Activated CD8-positive, alpha-beta memory T cell treated with anti-CD3 and anti-CD28 coated beads for 1 hour (primary cell): ENCODE measurements around the gene CLMN.

ENCODE experiments used
- DNase-seq, 2 donors: peaks; one replicate each; pipeline ENCODE4 v3.0.0-alpha.2; 2020; ENCODE audit warnings: low read depth in 1 of 2; ENCODE audit errors: extremely low read depth in 1 of 2

The CLMN gene

DNA sequence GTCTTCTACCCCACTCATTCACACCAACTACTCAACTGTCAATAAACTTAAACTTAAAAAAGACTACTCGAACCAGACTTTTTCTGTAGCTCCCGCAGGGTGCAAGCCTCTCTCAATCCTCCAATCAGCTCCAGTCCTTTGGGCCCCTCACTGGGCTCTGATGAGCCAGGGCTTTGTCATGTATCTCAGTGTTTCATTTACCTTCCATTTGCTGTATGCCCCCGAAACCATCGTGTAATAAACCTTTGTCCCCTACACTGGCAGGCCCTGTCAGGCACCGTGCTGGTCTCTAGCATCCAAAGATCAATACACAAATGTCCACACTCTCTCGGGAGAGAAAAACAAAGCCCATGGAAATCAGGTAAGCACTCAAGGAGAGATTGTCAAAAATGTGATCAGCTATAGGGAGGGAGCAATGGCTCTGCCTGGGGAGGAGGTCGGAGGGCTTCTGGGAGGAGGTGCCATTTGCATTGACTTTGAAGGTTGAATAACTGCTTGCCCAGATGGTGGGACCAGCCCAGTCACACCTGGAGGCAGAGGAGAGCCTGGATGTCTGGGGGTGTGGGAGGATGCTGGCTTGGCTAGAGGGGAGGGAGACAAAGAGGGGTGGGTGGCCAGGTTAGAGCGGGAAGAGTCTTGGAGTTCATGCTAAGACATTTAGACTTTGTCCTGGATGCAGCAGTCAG, 120.3 kb downstream of the CLMN start:
- no peak for DNase-seq

DNA sequence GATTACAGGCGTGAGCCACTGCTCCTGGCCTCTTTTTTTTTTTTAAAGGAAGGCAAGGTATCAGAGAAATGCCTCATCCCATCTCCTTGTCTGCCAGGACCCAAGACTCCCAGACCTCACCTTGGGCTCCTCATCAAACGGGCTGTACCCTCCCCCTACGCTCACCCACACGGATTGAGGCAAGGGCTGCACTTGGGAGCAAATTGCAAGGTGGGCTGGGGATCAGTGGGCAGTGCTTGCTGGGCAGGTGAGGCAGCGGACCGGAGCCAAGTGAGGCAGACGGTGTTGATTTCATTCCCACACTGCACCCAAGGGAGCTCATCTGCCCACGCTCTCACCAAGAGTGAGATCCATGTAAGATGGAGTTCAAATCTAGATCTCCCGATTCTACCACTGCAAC, 121.4 kb downstream of the CLMN start:
- DNase-seq, result no peak

DNA sequence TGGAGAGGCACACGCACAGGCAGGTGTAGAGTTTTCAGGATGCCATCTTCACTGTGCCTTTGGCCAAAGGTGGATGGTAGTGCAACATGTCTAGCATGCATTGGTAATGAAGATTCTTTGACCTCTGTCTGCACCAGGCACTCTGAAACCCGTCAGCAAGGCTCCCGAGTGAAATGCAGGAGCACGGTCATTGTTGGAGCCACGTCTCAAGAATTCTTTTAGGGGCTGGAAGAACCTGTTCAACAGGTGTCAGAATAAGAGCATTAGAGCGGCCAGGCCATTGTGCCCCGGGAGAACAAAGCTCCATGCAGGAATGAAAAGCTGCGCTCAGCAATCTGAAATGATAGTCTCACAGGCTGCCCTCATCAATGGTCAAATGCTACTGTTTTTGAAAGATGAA, 122.2 kb downstream of the CLMN start:
- no peak for DNase-seq

DNA sequence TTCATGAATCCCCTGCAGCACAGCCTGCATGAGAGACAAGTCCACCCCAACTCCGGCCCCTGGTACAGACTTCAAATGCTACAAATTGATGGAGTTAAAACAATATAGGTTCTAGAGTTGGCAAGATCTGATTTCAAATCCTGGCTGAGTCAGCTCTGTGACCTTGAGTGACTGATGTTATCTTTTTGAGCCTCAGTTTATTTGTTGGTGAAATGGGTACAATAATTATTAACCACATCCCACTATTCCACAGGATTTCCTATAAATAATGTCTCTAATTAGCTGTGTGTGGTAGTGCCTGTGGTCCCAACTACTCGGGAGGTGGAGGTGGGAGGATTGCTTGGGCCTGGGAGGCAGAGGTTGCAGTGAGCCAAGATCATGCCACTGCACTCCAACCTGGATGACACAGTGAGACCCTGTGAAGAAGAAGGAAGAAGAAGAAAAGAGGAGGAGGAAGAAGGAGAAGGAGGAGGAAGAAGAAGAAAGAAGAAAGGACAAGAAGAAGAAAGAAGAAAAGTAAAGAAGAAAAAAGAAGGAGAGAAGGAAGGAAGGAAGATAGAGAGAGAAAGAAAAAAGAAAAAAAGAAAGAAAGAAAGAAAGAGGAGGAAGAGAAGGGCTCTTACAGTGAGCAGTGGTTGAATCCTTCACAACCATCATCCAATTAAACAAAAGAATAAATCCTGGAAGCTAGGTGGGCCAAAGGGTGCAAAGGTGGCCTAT, 122.7 kb downstream of the CLMN start:
- no peak for DNase-seq

DNA sequence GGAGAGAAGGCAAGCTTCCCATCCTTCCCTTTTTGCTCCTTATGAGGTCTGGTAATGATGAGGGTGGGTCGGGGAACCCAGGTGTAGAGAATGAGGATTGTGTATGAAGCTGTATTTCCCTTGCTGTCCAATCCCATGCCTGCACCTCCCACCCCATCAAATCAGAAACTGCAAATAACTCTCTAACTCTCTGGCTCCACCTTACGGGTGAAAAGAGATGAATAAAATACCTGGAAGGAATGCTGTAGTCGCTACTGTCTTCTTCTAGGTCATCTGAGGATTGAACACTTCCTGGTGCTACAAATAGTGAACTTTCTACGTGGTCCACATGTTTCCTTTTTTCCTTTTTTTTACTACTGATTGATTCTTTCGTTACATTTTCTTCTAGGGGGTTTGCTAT, 123.4 kb downstream of the CLMN start:
- no peak for DNase-seq

DNA sequence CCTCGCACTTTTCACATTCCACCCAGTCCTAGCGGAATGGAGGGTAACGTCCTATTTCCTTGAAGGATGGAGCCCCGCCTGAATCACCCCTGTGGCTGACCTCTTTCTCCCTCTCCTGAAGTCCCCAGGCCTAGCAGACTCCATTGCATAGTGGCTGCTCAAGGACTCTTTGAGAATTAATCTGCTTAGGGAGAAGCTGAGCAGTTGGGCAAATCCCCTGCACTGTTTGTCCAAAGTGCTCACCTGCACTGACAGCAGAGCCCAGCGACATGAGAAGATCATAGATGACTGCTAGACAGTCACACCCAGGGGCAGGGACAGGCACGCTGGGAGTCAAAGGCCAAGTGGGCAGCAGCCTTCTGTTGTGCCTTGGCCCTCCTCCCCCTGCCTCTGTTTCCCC, 124.7 kb downstream of the CLMN start:
- no peak for DNase-seq

DNA sequence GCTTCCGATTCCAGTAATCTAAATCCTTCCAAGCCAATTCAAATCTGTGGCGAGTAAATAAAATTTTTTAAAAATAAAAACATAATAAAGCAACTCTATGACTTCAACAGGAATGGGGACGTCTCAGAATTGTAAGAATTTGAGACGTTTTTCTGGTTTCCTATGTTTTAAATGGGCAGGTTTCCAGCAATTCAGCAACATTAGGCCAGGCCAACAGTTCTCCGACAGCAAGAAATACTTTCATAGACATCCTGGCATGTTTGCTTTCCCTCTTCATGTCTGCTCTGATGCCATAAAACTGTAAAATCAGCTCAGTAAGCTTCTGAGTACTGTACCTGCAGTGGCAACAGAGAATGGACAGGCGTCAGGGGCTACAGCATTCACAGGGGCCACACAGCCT, 126.6 kb downstream of the CLMN start:
- DNase-seq, result no peak

DNA sequence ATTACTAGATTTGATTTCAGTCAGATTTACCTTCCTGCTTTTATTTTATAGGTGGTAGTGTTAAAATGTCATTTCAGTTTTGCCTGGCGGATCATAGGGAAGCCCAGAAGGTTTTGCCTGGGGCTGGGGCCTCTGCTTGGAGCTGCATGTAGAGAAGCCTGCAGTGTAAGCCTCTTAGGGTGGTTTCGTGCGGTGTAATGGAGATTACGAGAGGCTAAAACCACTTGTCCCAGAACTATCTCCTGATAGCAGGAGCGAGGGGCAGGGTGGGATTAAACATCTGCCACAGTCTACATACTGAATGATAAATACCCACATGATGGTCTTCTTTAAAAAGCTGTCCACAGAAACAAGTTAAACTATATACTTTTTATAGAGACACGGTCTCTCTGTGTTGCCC, 127.4 kb downstream of the CLMN start:
- no peak for DNase-seq

DNA sequence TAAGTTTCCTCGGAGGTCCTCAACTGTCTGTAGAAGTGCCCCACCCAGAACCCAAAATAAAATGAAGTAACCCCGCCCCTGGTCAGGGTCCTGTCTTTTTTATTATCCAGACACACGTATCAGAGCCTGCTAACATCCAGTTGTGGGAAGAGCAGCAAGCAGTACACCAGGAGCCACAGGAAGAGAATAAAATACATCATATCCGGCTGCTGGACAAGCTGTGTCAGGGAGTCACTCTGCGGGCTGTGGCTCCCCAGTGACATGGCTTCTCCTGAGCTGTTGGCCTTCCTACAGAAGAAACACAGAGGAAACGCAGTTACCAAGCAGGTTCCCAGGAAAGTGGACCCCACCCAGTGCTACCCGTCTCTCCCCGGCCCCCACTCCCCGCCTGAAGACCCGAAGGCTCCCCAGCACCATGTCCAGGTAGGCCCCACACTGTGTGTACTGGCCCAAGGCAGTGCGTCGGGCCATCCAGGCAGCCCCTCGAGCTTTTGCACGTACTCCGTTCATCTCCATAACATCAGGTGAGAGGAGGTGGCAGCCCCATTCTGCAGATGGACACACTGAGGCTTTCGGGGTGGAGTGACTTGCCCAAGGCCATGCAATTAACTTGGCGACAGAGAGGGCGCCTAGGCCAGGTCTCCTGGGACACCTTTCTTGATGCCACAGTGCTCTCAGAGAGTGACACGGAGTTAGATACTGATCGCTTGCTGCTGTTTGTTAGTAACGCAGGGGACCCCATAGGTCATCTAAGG, 128.1 kb downstream of the CLMN start:
- no peak for DNase-seq

DNA sequence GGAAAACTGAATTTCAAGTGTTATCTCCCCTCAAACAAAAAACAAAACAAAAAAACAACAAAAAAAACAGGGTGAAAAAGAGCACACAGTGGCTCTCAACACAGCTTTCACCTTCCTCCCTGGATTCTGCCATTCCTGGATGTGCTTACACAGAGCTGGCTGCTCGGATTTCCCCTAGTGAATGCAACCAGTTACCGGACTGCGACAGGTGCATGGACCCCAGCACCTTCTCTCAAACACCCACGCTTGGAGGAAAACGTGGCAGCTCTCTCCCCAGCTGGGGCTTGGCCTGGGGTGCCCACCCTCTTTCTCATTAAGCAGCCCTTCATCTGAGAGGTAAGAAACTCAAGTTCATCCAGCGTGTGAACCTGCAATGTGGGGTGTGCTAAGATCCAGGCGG, 128.9 kb downstream of the CLMN start:
- no peak for DNase-seq

DNA sequence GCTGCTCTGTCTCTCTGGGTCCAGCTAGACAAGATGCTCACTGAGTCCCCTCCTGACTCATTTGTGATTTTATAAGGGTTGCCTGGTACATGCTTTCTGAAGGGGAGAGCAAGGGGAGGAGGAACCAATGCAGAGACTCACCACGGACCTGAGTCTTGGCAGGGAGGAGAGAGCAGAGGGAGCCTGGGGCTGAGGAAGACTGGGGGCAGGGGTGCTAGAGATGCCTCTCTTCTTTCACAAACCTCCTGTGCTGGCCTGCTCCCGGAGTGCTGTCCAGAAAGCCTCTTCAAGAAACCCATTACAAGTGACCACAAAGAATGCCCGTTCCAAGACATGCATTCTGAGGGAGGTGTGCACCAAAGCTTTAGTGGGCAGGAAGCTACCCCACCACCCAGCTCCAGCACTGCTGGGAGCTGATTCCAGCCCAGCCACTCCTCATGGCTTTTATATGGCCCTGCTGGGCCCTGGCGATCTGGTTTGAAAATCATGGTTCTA, 129.3 kb downstream of the CLMN start:
- DNase-seq, result no peak

DNA sequence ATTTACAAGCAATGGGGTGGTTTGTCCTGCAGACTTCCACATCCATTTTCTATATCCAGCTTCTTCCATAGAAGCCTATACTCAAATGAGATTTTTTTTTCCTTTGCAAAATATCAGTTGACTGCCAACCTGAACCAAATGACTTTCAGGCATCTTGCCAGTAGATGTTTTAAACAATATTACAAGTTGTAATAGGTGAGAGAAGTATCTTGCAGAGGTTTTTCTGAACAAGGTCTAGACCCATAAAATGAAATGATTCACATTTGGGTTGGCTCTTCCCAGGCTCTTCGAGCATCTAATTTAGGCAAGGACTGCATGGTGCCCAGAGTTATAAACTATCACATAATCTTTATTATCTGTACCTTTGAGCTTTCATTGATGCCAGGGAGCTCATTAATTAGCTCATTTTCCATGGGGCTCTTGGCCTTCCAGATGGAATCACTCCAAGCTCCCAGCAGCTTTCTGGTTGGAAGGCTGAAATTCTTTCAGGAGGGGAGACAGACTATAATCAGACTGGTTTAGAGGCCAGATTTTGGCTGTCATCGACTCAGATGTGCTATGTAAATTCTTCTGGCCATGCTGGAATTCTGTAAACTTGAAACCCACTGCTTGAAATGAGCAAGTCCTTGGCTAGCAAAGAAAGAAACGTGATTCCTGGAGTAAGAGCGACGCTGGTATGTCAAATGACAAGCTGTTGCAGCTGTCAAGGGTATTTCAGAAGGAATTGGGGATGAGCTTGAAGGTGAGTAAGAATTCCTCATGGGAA, 130.2 kb downstream of the CLMN start:
- DNase-seq, result no peak

DNA sequence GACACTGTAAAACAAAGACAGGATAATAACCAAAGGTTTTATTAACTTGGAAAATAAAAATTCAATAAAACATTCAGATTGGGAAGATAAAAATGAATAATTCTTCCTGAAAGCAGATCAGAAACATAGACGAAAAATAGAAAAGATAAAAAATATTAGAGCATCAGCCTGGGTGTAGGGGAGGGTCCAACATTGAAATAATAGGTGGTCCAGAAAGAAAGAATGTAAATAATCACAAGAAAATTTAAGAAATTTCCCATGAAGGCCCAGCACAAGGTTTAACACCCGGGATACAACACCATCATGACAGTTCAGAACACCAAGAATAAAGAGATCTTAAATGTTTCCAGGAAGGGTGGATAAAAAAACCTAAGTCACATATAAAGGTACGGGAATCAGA, 131.3 kb downstream of the CLMN start:
- no peak for DNase-seq

DNA sequence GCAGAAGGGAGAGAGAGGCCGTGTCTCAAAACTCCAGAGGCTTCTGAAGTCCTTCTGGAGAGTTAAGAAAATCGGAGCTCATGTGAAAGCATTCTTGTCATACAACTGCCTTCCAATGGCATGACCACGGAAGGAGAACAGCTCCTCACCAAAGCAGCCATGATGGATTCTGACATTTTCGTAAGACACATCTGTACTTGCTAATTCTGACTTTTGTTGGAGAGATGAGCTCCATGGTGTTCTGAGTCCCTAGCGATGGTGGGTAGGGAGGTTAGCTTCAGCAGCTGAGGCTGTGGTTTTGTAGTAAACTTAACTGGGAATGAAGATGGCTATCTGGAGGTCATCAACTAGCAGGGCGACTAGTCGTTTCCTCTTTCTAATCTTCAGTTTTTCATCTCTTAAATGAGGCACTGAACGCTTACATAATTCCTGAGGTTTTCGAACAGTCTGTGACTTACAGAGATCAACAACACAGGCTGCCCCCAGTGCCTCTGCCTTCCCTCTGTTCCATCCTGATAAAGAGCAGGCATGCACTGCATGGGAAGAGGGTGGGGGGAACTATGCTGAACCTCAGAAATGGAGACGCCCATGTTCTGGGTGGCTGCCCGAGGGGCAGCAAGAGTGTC, 133.8 kb downstream of the CLMN start:
- DNase-seq, result no peak

DNA sequence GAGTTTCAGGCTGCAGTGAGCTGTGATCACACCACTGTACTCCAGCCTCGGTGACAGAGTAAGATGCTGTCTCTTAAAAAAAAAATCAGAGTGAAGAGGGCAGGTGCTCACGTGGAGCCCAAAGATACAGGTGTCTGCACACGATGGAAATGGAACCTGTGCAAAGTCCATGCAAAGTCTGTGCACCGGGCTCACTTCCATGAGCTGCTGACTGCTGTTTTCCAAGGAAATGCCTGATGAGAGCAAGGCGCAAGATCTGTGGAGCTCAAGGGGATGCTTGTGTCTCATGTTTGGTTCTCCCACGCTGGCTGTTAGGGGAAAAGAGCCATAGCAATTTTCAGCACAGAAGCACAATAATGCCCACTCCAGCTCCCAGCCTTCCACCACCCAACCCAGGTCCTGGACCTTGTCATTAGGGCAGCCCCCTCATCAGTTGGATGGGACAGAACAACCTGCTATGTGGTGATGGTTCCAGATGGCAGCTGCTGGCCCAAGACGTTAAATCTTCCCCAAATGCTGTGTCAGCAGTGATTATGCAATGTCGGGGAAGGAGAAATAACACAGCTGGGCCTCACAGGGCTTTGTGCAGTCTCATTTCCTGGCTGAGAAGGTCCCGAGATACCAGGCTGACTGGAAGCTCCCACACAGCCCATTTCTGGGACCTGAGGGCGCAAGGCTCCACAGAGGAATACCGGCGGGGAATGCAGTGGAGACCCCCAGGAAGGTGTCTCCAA, 134.5 kb downstream of the CLMN start:
- no peak for DNase-seq

DNA sequence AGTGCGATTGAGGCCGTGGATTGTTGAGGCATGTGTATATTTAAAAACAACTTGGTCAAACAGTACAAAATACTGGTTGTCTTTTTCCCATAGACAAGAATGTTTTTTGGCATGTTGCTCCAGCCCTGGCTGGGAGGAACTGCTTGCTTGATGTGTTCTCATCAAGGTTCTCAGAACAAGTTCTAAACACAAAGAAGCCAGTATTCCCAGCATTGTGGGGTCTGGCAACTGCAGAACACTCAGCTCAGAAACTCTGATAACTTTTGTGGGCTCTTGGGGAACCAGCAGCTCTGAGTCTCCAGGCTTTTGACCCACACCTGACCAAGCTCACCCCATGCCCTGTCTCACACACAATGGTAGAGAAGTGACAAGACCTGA, 135.3 kb downstream of the CLMN start:
- no peak for DNase-seq

DNA sequence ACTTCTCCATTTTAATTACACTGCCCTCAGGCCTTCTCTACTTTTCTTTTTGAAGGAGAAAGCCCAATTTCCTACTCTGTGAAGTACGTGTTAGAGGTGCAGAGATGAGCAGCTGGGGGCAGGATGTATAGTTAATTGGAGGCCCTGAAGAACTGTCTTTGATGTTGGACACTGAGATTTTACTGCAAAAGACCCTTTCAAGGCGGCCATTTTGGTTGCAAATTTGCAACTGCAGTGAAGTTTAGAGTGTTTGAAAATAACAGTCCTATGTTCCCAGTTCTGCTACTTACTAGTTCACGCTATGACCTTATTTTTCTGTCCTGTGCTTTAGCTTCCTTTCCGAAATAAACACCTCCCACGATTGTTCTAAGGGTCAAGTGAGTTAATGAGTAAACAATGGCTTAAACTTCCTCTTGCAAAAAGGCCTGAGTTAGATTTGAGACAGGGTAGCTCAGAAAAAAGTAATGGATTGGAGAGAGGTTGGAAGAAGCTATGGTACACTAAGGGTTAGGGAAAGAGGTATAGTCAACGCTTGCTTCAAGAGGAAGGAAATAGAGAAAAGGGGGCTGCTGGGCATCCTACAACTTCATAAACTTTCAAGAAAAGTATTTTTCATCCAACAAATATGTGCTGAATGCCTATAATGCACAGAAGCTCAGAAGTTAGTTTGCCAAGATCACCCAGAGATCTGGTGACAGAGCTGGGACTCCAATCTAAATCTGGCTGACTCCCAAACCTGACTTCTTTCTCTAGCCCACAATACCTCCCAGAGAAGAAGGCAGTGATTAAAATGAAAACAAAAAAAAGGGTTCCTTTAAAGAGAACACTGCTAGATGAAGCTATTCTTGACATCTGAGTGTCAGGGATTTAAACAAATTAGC, 135.9 kb downstream of the CLMN start:
- DNase-seq, result no peak

DNA sequence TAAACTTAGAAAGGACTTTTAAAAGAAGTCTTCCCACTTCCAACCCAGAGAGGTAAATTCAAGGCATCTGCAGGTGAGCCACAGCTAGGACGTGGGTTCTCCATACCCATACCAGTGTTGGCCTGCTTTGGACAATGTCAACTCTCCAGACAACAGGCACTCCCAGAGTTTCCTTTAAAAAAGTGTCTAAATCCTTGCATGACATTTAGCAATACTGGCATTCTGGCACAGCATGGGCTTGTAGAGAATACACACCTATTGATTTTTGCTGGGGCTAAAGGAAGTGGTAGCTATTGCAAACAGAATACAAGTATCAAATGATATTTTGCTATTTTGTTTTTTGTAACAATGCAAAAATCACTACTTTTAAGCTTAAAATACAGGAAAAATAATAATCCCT, 136.6 kb downstream of the CLMN start:
- no peak for DNase-seq

DNA sequence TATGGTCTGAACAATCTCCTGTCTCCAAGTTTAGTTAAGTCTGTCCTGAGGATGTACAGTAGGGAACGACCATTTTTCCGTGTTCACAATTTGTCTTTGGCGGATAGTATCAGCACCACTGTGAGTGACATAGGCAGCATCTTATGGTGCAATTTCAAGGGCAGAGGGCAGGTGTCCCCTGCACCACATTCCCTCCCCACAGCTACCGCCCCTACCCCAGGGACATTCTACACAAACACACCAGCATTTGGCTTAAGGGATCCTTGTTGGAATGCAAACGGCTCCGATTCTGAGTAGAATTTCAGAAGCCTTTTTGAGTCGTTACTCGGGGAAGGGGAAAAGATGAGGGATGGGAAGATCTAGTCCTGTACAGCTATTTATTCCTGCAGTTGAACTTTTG, 137.3 kb downstream of the CLMN start:
- no peak for DNase-seq
